CD4-positive, alpha-beta T cell treated with Interleukin-12 subunit alpha and Interleukin-12 subunit beta, for 1 hour (primary cell): ENCODE data around the gene CACNA1E.

Source experiments
- DNase-seq: peaks from one replicate; pipeline ENCODE4 v3.0.0-alpha.2; 2020

CACNA1E gene

GRCh38 chr1:181592255-181592859 is 109.0 kb downstream of the CACNA1E start:
- DNase-seq = no peak

GRCh38 chr1:181593042-181593441 is 109.7 kb downstream of the CACNA1E start:
- no peak for DNase-seq

- DNase-seq = no peak
Observed at GRCh38 chr1:181594553-181594952, 111.2 kb downstream of the CACNA1E start.

GRCh38 chr1:181595234-181595633 is 111.9 kb downstream of the CACNA1E start:
- no peak for DNase-seq

GRCh38 chr1:181601186-181601950 is 118.1 kb downstream of the CACNA1E start:
- DNase-seq = no peak

GRCh38 chr1:181603735-181604410 is 120.6 kb downstream of the CACNA1E start:
- DNase-seq = no peak

- DNase-seq = no peak
Observed at GRCh38 chr1:181604482-181605249, 121.3 kb downstream of the CACNA1E start.

GRCh38 chr1:181607524-181607923 is 124.2 kb downstream of the CACNA1E start:
- no peak for DNase-seq

GRCh38 chr1:181608386-181608785 is 125.1 kb downstream of the CACNA1E start:
- no peak for DNase-seq

GRCh38 chr1:181608948-181609347 is 125.6 kb downstream of the CACNA1E start:
- DNase-seq = no peak

- no peak for DNase-seq
Observed at GRCh38 chr1:181612100-181612499, 128.8 kb downstream of the CACNA1E start.

- no peak for DNase-seq
Observed at GRCh38 chr1:181618559-181618958, 135.2 kb downstream of the CACNA1E start.

- DNase-seq = no peak
Observed at GRCh38 chr1:181620183-181620582, 136.9 kb downstream of the CACNA1E start.

GRCh38 chr1:181623850-181624249 is 140.5 kb downstream of the CACNA1E start:
- no peak for DNase-seq

GRCh38 chr1:181626279-181626938 is 143.1 kb downstream of the CACNA1E start:
- no peak for DNase-seq

GRCh38 chr1:181630398-181630797 is 147.1 kb downstream of the CACNA1E start:
- DNase-seq = no peak

GRCh38 chr1:181630838-181631237 is 147.5 kb downstream of the CACNA1E start:
- no peak for DNase-seq

- no peak for DNase-seq
Observed at GRCh38 chr1:181632492-181632891, 149.2 kb downstream of the CACNA1E start.

GRCh38 chr1:181632960-181633359 is 149.6 kb downstream of the CACNA1E start:
- DNase-seq = no peak

GRCh38 chr1:181635110-181635509 is 151.8 kb downstream of the CACNA1E start:
- no peak for DNase-seq

- DNase-seq = no peak
Observed at GRCh38 chr1:181637998-181638397, 154.7 kb downstream of the CACNA1E start.

GRCh38 chr1:181640956-181641355 is 157.6 kb downstream of the CACNA1E start:
- DNase-seq = no peak

- no peak for DNase-seq
Observed at GRCh38 chr1:181643631-181644030, 160.3 kb downstream of the CACNA1E start.
